HG03196 (cell line): Measurements from ENCODE around the gene DDX20.
A peak's percentile ranks its signal among the peaks of the same experiment; 100 is the strongest.

Source experiments
- ATAC-seq: cut with Tn5 transposase; IDR thresholded peaks from one replicate; pipeline ENCODE4 v1.9.1; 2021; ENCODE audit not compliant: unreplicated experiment

DDX20 gene

GRCh38 chr1:111755331-111756123 is at the start of gene DDX20:
Gene DDX20, plus strand, starts transcription at chr1:111755901. Its CDS starts 24 bp downstream, at chr1:111755925.
- ATAC-seq, result peak; percentile 86

- ATAC-seq, result no peak
Measured at GRCh38 chr1:111706921-111707320, 48.8 kb upstream of the DDX20 start.

GRCh38 chr1:111707906-111708305 is 47.8 kb upstream of the DDX20 start:
- no peak for ATAC-seq

GRCh38 chr1:111709986-111710385 is 45.7 kb upstream of the DDX20 start:
- ATAC-seq, result no peak

- ATAC-seq, result no peak
Measured at GRCh38 chr1:111716333-111716732, 39.4 kb upstream of the DDX20 start.

- no peak for ATAC-seq
Measured at GRCh38 chr1:111717450-111717849, 38.3 kb upstream of the DDX20 start.

- no peak for ATAC-seq
Measured at GRCh38 chr1:111719135-111719534, 36.6 kb upstream of the DDX20 start.

GRCh38 chr1:111719674-111720132 is 36.0 kb upstream of the DDX20 start:
- ATAC-seq, result no peak

GRCh38 chr1:111720274-111720976 is 35.3 kb upstream of the DDX20 start:
- ATAC-seq, result no peak

GRCh38 chr1:111720977-111721786 is 34.5 kb upstream of the DDX20 start:
- ATAC-seq, result no peak

- ATAC-seq, result no peak
Measured at GRCh38 chr1:111723091-111723806, 32.5 kb upstream of the DDX20 start.

GRCh38 chr1:111723871-111724270 is 31.8 kb upstream of the DDX20 start:
- no peak for ATAC-seq

- ATAC-seq, result no peak
Measured at GRCh38 chr1:111725192-111725591, 30.5 kb upstream of the DDX20 start.

GRCh38 chr1:111727056-111727455 is 28.6 kb upstream of the DDX20 start:
- no peak for ATAC-seq

GRCh38 chr1:111729271-111729921 is 26.3 kb upstream of the DDX20 start:
- no peak for ATAC-seq

- ATAC-seq, result no peak
Measured at GRCh38 chr1:111729946-111730681, 25.6 kb upstream of the DDX20 start.

- ATAC-seq, result no peak
Measured at GRCh38 chr1:111730706-111731105, 25.0 kb upstream of the DDX20 start.

- no peak for ATAC-seq
Measured at GRCh38 chr1:111731956-111732355, 23.7 kb upstream of the DDX20 start.

GRCh38 chr1:111732718-111733117 is 23.0 kb upstream of the DDX20 start:
- ATAC-seq, result no peak
